HEK293 (cell line): ENCODE results near the gene FLT3LG.
A peak's percentile ranks its signal among the peaks of the same experiment; 100 is the strongest.

Experiments used
- EGR2 ChIP-seq: fragments of 450-650 bp; formaldehyde crosslinking; IDR thresholded peaks from 2 replicates; pipeline ENCODE4 v1.5.1; 2016; ENCODE audit warnings: low read depth, missing biosample characterization, missing genetic modification characterization
- KLF17 ChIP-seq: fragments of 450-650 bp; formaldehyde crosslinking; IDR thresholded peaks from 2 replicates; pipeline ENCODE4 v1.5.1; 2016; ENCODE audit warnings: missing biosample characterization, missing genetic modification characterization
- PBX3 ChIP-seq: sonication (generic); formaldehyde crosslinking; IDR thresholded peaks from 2 replicates; pipeline ENCODE4 v1.8.1; 2022; ENCODE audit warnings: mild to moderate bottlenecking, moderate library complexity, missing genetic modification reagents
- PRDM10 ChIP-seq: fragments of 450-650 bp; formaldehyde crosslinking; IDR thresholded peaks from 2 replicates; pipeline ENCODE4 v1.5.1; 2016; ENCODE audit warnings: missing biosample characterization, missing genetic modification characterization
- PRDM4 ChIP-seq: fragments of 450-650 bp; formaldehyde crosslinking; IDR thresholded peaks from 2 replicates; pipeline ENCODE4 v1.5.1; 2017; ENCODE audit warnings: missing biosample characterization, missing genetic modification characterization
- SP7 ChIP-seq: fragments of 450-650 bp; formaldehyde crosslinking; IDR thresholded peaks from 2 replicates; pipeline ENCODE4 v1.5.1; 2016; ENCODE audit warnings: missing biosample characterization, missing genetic modification characterization
- TCF7L2 ChIP-seq: IDR thresholded peaks from 2 replicates; pipeline ENCODE4 v1.6.1; 2011; ENCODE audit warnings: low read depth, mild to moderate bottlenecking, inconsistent platforms, low read length, moderate library complexity, borderline replicate concordance
- ZBTB11 ChIP-seq: fragments of 450-650 bp; formaldehyde crosslinking; conservative IDR thresholded peaks from 2 replicates; pipeline ENCODE4 v1.5.1; 2016; ENCODE audit warnings: low read depth, missing biosample characterization, missing genetic modification characterization
- ZBTB48 ChIP-seq: fragments of 450-650 bp; formaldehyde crosslinking; IDR thresholded peaks from 2 replicates; pipeline ENCODE4 v1.5.1; 2016; ENCODE audit warnings: missing biosample characterization, missing genetic modification characterization
- ZNF335 ChIP-seq: fragments of 450-650 bp; formaldehyde crosslinking; conservative IDR thresholded peaks from 2 replicates; pipeline ENCODE4 v1.5.1; 2016; ENCODE audit warnings: missing biosample characterization, missing genetic modification characterization
- ZNF341 ChIP-seq: fragments of 450-650 bp; formaldehyde crosslinking; IDR thresholded peaks from 2 replicates; pipeline ENCODE4; 2016; ENCODE audit warnings: low read depth, missing biosample characterization, missing genetic modification characterization
- ZNF366 ChIP-seq: fragments of 450-650 bp; formaldehyde crosslinking; conservative IDR thresholded peaks from 2 replicates; pipeline ENCODE4 v1.5.1; 2016; ENCODE audit warnings: missing biosample characterization, missing genetic modification characterization
- ZNF394 ChIP-seq: fragments of 450-650 bp; formaldehyde crosslinking; IDR thresholded peaks from 2 replicates; pipeline ENCODE4 v1.5.1; 2016; ENCODE audit warnings: missing biosample characterization, missing genetic modification characterization, mild to moderate bottlenecking, moderate library complexity, borderline replicate concordance
- ZNF610 ChIP-seq: fragments of 450-650 bp; formaldehyde crosslinking; IDR thresholded peaks from 2 replicates; pipeline ENCODE4 v1.5.1; 2016; ENCODE audit warnings: missing biosample characterization, missing genetic modification characterization, borderline replicate concordance
- ZNF623 ChIP-seq: fragments of 450-650 bp; formaldehyde crosslinking; IDR thresholded peaks from 2 replicates; pipeline ENCODE4 v1.5.1; 2016; ENCODE audit warnings: missing biosample characterization, missing genetic modification characterization
- ZNF747 ChIP-seq: fragments of 450-650 bp; formaldehyde crosslinking; IDR thresholded peaks from 2 replicates; pipeline ENCODE4 v1.5.1; 2016; ENCODE audit warnings: missing biosample characterization, missing genetic modification characterization
- ZSCAN23 ChIP-seq: fragments of 450-650 bp; formaldehyde crosslinking; IDR thresholded peaks from 2 replicates; pipeline ENCODE4 v1.5.1; 2016; ENCODE audit warnings: missing biosample characterization, missing genetic modification characterization
- TF ChIP-seq, protein P1 (sequence below): fragments of 450-650 bp; formaldehyde crosslinking; IDR thresholded peaks from 2 replicates; pipeline ENCODE4 v1.5.1; 2016; ENCODE audit warnings: missing biosample characterization, missing genetic modification characterization
- TF ChIP-seq, protein P2 (sequence below): fragments of 450-650 bp; IDR thresholded peaks from 2 replicates; pipeline ENCODE4 v1.5.1; 2018; ENCODE audit warnings: missing biosample characterization, mild to moderate bottlenecking, missing genetic modification characterization
- TF ChIP-seq, protein P3 (sequence below): fragments of 450-650 bp; formaldehyde crosslinking; optimal IDR thresholded peaks from 2 replicates; pipeline ENCODE3; 2016; ENCODE audit warnings: missing biosample characterization, mild to moderate bottlenecking, missing genetic modification characterization

The FLT3LG gene

GRCh38 chr19:49453013-49453756 is 20.8 kb upstream of the FLT3LG start, which contains the start of gene ALDH16A1 (continued):
- no peak for TF ChIP-seq PBX3 (CRISPR knock-in tag)
- no peak; the same call in 1 of the 2 replicates for TF ChIP-seq KLF17 (tag by site-specific recombination)
- TF ChIP-seq ZNF610 (tag by site-specific recombination): peak; percentile 37; the same call in 1 of the 2 replicates
- 0 out of 2 replicates have a peak, but pooled peaks have one; percentile 41 for TF ChIP-seq ZNF366 (tag by site-specific recombination)
- TF ChIP-seq EGR2 (tag by site-specific recombination): peak; percentile 54
- TF ChIP-seq ZBTB48 (tag by site-specific recombination): peak; percentile 74; the same call in 1 of the 2 replicates
- TF ChIP-seq ZNF394 (tag by site-specific recombination): peak; percentile 28; the same call in 1 of the 2 replicates
- TF ChIP-seq, protein P1, sequence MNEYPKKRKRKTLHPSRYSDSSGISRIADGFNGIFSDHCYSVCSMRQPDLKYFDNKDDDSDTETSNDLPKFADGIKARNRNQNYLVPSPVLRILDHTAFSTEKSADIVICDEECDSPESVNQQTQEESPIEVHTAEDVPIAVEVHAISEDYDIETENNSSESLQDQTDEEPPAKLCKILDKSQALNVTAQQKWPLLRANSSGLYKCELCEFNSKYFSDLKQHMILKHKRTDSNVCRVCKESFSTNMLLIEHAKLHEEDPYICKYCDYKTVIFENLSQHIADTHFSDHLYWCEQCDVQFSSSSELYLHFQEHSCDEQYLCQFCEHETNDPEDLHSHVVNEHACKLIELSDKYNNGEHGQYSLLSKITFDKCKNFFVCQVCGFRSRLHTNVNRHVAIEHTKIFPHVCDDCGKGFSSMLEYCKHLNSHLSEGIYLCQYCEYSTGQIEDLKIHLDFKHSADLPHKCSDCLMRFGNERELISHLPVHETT (tag by site-specific recombination): 0 out of 2 replicates have a peak, but pooled peaks have one; percentile 5
- TF ChIP-seq PRDM4: 0 out of 2 replicates have a peak, but pooled peaks have one; percentile 7
- TF ChIP-seq ZNF341 (tag by site-specific recombination): peak; percentile 76
- no peak for TF ChIP-seq TCF7L2
- TF ChIP-seq SP7 (tag by site-specific recombination): peak; percentile 59
- no peak for TF ChIP-seq ZSCAN23 (tag by site-specific recombination)
- TF ChIP-seq PRDM10 (tag by site-specific recombination): peak; percentile 56
- TF ChIP-seq, protein P2, sequence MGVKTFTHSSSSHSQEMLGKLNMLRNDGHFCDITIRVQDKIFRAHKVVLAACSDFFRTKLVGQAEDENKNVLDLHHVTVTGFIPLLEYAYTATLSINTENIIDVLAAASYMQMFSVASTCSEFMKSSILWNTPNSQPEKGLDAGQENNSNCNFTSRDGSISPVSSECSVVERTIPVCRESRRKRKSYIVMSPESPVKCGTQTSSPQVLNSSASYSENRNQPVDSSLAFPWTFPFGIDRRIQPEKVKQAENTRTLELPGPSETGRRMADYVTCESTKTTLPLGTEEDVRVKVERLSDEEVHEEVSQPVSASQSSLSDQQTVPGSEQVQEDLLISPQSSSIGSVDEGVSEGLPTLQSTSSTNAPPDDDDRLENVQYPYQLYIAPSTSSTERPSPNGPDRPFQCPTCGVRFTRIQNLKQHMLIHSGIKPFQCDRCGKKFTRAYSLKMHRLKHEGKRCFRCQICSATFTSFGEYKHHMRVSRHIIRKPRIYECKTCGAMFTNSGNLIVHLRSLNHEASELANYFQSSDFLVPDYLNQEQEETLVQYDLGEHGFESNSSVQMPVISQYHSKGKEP (tag by site-specific recombination): no peak
- TF ChIP-seq ZBTB11 (tag by site-specific recombination): peak; percentile 63
- TF ChIP-seq, protein P3, sequence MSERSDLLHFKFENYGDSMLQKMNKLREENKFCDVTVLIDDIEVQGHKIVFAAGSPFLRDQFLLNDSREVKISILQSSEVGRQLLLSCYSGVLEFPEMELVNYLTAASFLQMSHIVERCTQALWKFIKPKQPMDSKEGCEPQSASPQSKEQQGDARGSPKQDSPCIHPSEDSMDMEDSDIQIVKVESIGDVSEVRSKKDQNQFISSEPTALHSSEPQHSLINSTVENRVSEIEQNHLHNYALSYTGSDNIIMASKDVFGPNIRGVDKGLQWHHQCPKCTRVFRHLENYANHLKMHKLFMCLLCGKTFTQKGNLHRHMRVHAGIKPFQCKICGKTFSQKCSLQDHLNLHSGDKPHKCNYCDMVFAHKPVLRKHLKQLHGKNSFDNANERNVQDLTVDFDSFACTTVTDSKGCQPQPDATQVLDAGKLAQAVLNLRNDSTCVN (tag by site-specific recombination): peak; percentile 31
- no peak for TF ChIP-seq ZNF747
- TF ChIP-seq ZNF623 (tag by site-specific recombination): no peak
- TF ChIP-seq ZNF335 (tag by site-specific recombination): peak; percentile 90
